Sigmoid colon (tissue), 4 donors: ENCODE results near the gene UPF3A.

ENCODE experiments used
- EP300 ChIP-seq, 4 donors: sonication (generic); formaldehyde crosslinking; IDR thresholded peaks; one replicate each; pipeline ENCODE4 v1.6.1; 2017; ENCODE audit warnings: antibody characterized with exemption in 4 of 4
- POLR2A ChIP-seq, 2 donors: fragments of 450-650 bp; IDR thresholded peaks; one replicate each; pipeline ENCODE4 v1.6.1; 2016; ENCODE audit warnings: antibody characterized with exemption in 2 of 2, mild to moderate bottlenecking in 2 of 2, moderate library complexity in 2 of 2
- TF ChIP-seq, protein P1 (sequence below), 4 experiments: fragments of 450-650 bp in 3 of 4; fragments of 200-600 bp in 1 of 4; IDR thresholded peaks; one replicate each; pipeline ENCODE4 v1.5.1; 2016 to 2019; ENCODE audit warnings: antibody characterized with exemption in 4 of 4, mild to moderate bottlenecking in 3 of 4, moderate library complexity in 2 of 4

DNA sequence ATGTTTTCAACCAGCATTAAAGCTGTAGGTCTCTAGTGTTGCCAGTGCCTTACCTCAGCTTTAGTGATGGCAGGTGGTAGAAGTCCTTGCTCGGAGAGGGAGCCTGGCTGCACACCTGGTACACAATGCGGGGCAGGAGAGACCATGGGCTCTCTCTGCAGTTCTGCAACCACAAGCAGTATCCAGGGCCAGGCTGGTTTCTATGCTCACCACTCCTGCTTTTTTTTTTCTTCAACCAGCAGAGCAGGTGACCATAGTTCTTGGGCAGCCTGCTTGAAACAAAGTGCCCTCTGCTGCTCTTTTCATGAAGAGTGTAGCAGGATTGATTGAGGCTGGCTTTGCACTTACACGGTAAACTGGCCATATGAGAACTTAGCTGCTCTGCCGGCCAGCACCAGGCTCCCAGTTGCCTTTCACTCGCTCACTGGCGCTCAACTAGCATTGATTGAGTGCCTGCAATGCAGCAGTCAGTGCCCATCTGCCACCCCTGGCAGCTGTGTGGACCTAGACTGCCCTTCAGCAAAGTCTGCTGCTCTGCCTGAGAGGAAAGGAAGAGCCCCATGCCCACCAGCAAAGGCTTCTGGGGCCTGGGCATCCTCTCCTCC, 28.5 kb downstream of the UPF3A start:
- TF ChIP-seq, protein P1, sequence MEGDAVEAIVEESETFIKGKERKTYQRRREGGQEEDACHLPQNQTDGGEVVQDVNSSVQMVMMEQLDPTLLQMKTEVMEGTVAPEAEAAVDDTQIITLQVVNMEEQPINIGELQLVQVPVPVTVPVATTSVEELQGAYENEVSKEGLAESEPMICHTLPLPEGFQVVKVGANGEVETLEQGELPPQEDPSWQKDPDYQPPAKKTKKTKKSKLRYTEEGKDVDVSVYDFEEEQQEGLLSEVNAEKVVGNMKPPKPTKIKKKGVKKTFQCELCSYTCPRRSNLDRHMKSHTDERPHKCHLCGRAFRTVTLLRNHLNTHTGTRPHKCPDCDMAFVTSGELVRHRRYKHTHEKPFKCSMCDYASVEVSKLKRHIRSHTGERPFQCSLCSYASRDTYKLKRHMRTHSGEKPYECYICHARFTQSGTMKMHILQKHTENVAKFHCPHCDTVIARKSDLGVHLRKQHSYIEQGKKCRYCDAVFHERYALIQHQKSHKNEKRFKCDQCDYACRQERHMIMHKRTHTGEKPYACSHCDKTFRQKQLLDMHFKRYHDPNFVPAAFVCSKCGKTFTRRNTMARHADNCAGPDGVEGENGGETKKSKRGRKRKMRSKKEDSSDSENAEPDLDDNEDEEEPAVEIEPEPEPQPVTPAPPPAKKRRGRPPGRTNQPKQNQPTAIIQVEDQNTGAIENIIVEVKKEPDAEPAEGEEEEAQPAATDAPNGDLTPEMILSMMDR (IDR thresholded peaks at IDR 0.05) = no peak
- TF ChIP-seq POLR2A (IDR thresholded peaks at IDR 0.05) (no peak), EP300 (IDR thresholded peaks at IDR 0.05) (no peak)
